Type B pancreatic cell (in vitro differentiated cells): ENCODE results near the gene CADPS. TPM values are rescaled to one million over a fixed set of nuclear protein-coding genes. Genes with fewer than 3 reads are reported as not detected.
A peak's percentile ranks its signal among the peaks of the same experiment; 100 is the strongest.

Source experiments
- DNase-seq: peaks from one replicate; pipeline ENCODE4 v3.0.0; 2021; ENCODE audit warnings: mixed read lengths; ENCODE audit not compliant: unreplicated experiment; ENCODE audit errors: extremely low spot score
- H3K27ac Mint-ChIP-seq: 2 replicates; pipeline ENCODE4 v1.8.0; 2021; ENCODE audit warnings: mild to moderate bottlenecking, mixed read lengths
- H3K27me3 Mint-ChIP-seq: 2 replicates; pipeline ENCODE4 v1.8.0; 2021; ENCODE audit warnings: mixed read lengths
- H3K36me3 Mint-ChIP-seq: 2 replicates; pipeline ENCODE4 v1.8.0; 2021; ENCODE audit warnings: mixed read lengths
- H3K4me1 Mint-ChIP-seq: one replicate; pipeline ENCODE4 v1.8.0; 2021; ENCODE audit warnings: mixed read lengths; ENCODE audit not compliant: unreplicated experiment
- H3K4me3 Mint-ChIP-seq: 2 replicates; pipeline ENCODE4 v1.8.0; 2021; ENCODE audit warnings: mild to moderate bottlenecking, mixed read lengths
- H3K9me3 Mint-ChIP-seq: 2 replicates; pipeline ENCODE4 v1.8.0; 2021; ENCODE audit warnings: mixed read lengths
- CTCF ChIP-seq: fragments of 200-600 bp; sonication (generic); conservative IDR thresholded peaks from 2 replicates; pipeline ENCODE4 v1.5.0; 2021; ENCODE audit warnings: antibody characterized with exemption, mild to moderate bottlenecking
- total RNA-seq: library from RNA; stranded (reverse); gene quantifications from 2 replicates; pipeline ENCODE4 v1.2.1, GENCODE V29; 2021; ENCODE audit warnings: low replicate concordance

The CADPS gene
- total RNA-seq, 1 donor from 2014 or later = 21.6 TPM

- no peak for DNase-seq
- Mint-ChIP-seq H3K4me3 (no peak overlapping the region), H3K27me3 (peaks cover 30% of the 10 kb centered on the region), H3K27ac (no peak overlapping the region), H3K9me3 (no peaks in the 10 kb centered on the region), H3K36me3 (no peaks in the 10 kb centered on the region), H3K4me1 (no peaks in the 10 kb centered on the region)
- TF ChIP-seq CTCF = no peak
These were observed 20.7 kb upstream of the CADPS start for GRCh38 chr3:62895901-62896300.

GRCh38 chr3:62892951-62893350 lies 17.7 kb upstream of the CADPS start:
- H3K27me3 Mint-ChIP-seq = peaks cover 20% of the 10 kb centered on the region
- no peak overlapping the region for H3K27ac Mint-ChIP-seq
- no peaks in the 10 kb centered on the region for H3K36me3 Mint-ChIP-seq
- H3K4me1 Mint-ChIP-seq = peaks cover 4% of the 10 kb centered on the region
- H3K4me3 Mint-ChIP-seq = no peak overlapping the region
- H3K9me3 Mint-ChIP-seq = no peaks in the 10 kb centered on the region
- no peak for DNase-seq
- no peak for TF ChIP-seq CTCF

- peaks cover 20% of the 10 kb centered on the region for H3K27me3 Mint-ChIP-seq
- no peak overlapping the region for H3K27ac Mint-ChIP-seq
- H3K4me3 Mint-ChIP-seq = no peak overlapping the region
- peaks cover 5% of the 10 kb centered on the region for H3K4me1 Mint-ChIP-seq
- no peaks in the 10 kb centered on the region for H3K36me3 Mint-ChIP-seq
- no peak for TF ChIP-seq CTCF
- H3K9me3 Mint-ChIP-seq = no peaks in the 10 kb centered on the region
- DNase-seq = no peak
These were observed 16.8 kb upstream of the CADPS start for GRCh38 chr3:62892045-62892444.

GRCh38 chr3:62888778-62889177 lies 13.6 kb upstream of the CADPS start:
- no peaks in the 10 kb centered on the region for H3K36me3 Mint-ChIP-seq
- no peak for DNase-seq
- no peaks in the 10 kb centered on the region for H3K9me3 Mint-ChIP-seq
- peaks cover 5% of the 10 kb centered on the region for H3K4me1 Mint-ChIP-seq
- peaks cover 30% of the 10 kb centered on the region for H3K27me3 Mint-ChIP-seq
- no peak overlapping the region for H3K27ac Mint-ChIP-seq
- TF ChIP-seq CTCF = no peak
- no peak overlapping the region for H3K4me3 Mint-ChIP-seq

- Mint-ChIP-seq H3K36me3 (no peaks in the 10 kb centered on the region), H3K27me3 (peaks cover 27% of the 10 kb centered on the region), H3K4me3 (peak overlapping the region; percentile 46), H3K9me3 (no peaks in the 10 kb centered on the region), H3K27ac (no peak overlapping the region), H3K4me1 (peaks cover 5% of the 10 kb centered on the region)
- no peak for DNase-seq
- TF ChIP-seq CTCF = no peak
These were observed 13.0 kb upstream of the CADPS start for GRCh38 chr3:62888180-62888579.

GRCh38 chr3:62885136-62885535 lies 9.9 kb upstream of the CADPS start:
- Mint-ChIP-seq H3K4me3 (no peak overlapping the region), H3K27ac (no peak overlapping the region), H3K4me1 (peaks cover 5% of the 10 kb centered on the region), H3K27me3 (peaks cover 38% of the 10 kb centered on the region), H3K9me3 (no peaks in the 10 kb centered on the region), H3K36me3 (no peaks in the 10 kb centered on the region)
- no peak for DNase-seq
- TF ChIP-seq CTCF = no peak
